Erythroblast (primary cell): ENCODE results near the gene DVL3.
"Not testable (repeated sequence)": the region's sequence is repeated elsewhere in the genome, so short reads cannot be mapped to it uniquely, and the experiment has no call there.

Experiments
- GATA1 ChIP-seq: IDR thresholded peaks from 2 replicates; pipeline ENCODE4 v1.6.1; 2011; ENCODE audit warnings: low read depth, mild to moderate bottlenecking, control low read depth, low read length, moderate library complexity
- POLR2A ChIP-seq: IDR thresholded peaks from 2 replicates; pipeline ENCODE4 v1.6.1; 2011; ENCODE audit warnings: mild to moderate bottlenecking, low read length

GRCh38 chr3:184162571-184163070 lies 7.4 kb downstream of the DVL3 start:
- not testable (repeated sequence) for TF ChIP-seq POLR2A, GATA1
